ENCODE data around the gene DOK5.

Gene DOK5

DNA sequence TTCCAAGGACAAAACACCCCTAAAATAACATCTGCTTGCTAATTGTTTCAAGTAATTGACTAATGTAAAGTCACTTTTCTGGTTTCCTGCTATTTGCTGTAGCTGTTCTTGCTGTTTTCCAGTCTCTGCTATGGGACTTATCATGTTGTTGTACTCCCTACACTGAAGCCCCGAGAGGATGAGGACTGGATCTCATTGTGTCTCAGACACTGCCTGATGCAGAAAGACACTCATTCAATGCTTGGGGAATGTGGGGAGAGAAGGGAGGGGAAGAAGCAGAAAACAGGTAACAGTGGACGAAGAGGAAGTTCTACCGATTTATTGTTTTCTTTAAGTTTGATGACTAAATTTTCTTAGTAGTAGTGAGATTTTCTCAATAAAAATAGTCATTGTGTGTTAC is 79.8 kb downstream of the DOK5 start:
- in situ Hi-C loops (cut with MboI; ENCODE audit: low sequenced_read_pairs), result no loop called here

DNA sequence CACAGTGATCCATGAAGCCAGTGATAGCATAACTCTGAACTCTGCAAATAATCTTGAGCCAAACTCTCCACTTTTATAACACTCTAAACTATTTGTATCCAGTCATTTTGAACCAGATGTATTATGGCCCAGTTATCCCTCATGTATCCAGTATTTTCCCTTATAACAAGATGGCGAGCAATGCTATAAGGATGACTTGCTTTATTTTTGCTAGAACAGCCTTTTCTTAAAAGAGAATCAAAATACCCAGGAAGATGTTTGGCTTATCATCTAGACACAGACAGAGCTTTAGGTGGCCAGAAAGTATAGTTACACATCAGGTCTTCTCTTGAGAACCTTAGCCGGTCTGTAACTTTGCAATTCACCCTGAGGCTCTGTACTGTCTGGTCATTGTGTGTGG is 81.0 kb downstream of the DOK5 start:
- in situ Hi-C loops (cut with MboI; ENCODE audit: low sequenced_read_pairs), result no loop called here

GRCh38 chr20:54557806-54558590 is 82.6 kb downstream of the DOK5 start:
- in situ Hi-C loops (cut with MboI; ENCODE audit: low sequenced_read_pairs), result no loop called here

DNA sequence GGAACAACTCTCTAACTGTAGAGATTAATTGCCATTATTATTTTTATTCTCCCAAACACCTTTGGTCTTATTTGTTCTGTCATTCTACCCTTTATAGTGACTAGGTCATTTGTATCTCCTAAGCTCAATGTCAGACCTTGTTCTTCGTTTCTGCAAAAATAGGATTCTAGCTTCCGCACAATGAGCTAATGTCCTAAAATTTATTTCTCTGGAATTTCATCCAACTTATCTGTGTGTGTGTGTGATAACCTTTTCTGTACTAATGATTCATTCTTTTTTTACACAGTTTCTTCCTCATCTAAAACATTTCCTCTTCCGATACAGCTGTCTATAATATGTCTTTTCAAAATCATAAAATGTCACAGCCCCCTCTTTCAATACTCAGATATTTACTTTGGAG is 84.5 kb downstream of the DOK5 start:
- in situ Hi-C loops (cut with MboI; ENCODE audit: low sequenced_read_pairs), result no loop called here

- in situ Hi-C loops (cut with MboI; ENCODE audit: low sequenced_read_pairs), result no loop called here
Measured at GRCh38 chr20:54560357-54560756, 85.0 kb downstream of the DOK5 start.

- in situ Hi-C loops (cut with MboI; ENCODE audit: low sequenced_read_pairs), result no loop called here
Measured at GRCh38 chr20:54565255-54565654, 89.9 kb downstream of the DOK5 start.

DNA sequence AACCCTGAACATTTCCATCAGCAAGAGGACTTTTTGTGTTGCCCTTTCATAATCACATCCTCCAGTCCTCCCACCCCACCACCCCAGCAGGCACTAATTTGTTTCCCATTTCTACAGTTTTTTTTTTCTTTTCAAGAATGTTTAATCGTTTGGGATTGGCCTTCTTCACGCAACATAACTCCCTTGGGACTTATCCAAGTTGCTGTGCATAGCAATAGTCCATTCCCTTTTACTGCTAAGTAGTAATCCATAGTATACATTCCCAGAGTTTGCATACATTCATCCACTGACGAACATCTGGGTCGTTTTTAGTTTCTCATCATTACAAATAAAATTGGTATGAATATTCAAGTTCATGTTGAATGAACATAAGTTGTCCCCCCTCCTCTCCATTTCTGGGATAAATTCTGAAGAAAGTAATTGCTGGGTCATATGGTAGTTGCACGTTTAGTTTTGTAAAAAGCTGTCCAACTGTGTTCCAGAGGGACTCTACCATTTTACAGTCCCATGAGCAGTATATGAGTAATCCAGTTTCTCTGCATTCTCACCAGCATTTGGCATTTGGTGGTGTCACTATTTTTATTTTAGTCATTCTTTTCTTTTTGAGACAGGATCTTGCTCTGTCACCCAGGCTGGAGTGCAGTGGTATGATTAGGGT is 90.8 kb downstream of the DOK5 start:
- in situ Hi-C loops (cut with MboI; ENCODE audit: low sequenced_read_pairs), result no loop called here

DNA sequence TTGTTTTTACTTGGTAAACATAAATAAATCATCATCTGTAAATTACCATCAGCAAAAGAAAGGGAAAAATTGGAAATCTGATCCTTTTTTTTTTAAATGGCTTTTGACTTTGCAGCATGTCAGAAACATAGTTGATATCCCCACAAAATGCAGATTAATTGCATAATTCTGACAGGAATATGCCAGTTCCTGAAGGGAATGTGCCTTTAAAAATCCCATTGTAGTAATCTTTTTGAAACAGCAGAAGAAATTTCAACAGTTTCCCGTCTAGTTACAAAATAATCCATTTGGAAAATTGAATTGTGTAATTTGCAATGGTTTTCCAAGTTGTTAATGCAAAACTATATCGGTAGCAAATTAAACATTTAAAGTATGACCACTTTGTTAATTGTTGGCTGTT is 95.2 kb downstream of the DOK5 start:
- in situ Hi-C loops (cut with MboI; ENCODE audit: low sequenced_read_pairs), result no loop called here

DNA sequence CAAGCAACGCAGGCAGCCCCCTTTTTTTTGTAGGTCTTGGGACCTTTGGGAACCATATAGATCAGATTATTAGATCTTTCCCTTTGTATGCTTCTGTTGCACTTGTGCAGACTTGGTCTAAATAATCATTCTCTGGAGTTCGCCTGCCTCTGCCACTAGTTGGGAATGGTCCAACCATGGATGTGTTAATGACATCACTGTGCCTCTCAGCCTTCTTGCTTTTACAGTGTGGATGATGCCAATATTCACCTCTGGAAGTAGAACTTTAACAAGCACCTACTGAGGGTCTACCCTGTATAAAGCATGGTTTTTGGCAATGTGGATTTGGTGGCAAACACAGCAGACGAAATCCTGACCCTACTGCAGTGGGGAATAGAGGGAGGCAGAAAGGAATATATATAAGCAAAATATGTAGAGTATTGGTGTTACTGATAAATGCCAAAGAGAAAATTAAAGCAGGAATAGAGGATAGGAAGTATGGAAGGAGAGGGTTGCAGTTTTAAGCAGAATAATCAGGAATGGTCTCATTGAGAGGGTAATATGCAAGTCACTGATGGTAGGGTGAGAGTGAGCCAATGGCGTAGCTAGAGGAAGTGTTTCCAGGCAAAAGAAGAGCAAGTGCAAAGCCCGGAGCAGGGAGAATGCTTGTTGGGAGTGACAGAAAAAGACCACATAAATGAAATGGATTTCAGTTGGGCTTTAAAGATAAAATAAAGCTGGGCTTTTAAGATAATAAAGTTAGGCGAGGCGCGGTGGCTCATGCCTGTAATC is 97.5 kb downstream of the DOK5 start:
- in situ Hi-C loops (cut with MboI; ENCODE audit: low sequenced_read_pairs), result no loop called here

- in situ Hi-C loops (cut with MboI; ENCODE audit: low sequenced_read_pairs), result no loop called here
Measured at GRCh38 chr20:54573838-54574237, 98.4 kb downstream of the DOK5 start.

GRCh38 chr20:54576518-54576917 is 101.1 kb downstream of the DOK5 start:
- in situ Hi-C loops (cut with MboI; ENCODE audit: low sequenced_read_pairs), result no loop called here

- in situ Hi-C loops (cut with MboI; ENCODE audit: low sequenced_read_pairs), result no loop called here
Measured at GRCh38 chr20:54577637-54578036, 102.2 kb downstream of the DOK5 start.

DNA sequence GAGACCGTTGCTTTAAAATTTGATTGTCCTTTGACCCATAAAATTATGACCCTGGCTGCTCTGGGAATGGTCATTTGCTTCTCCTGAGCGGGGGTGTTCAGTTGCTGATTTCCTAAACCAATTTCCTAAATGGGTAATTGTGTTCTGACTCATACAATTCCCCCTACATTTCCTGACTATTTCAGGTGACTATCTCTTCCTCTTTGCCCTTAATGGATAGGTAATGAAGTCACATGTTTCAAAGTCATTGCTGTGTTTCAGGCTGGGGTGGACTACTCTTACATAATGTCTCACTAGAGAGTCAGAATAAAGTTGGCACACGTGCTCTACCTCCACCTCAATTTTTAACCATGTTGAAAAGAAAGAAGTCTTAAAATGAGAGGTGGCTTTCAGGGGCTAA is 109.8 kb downstream of the DOK5 start:
- in situ Hi-C loops (cut with MboI; ENCODE audit: low sequenced_read_pairs), result no loop called here

- in situ Hi-C loops (cut with MboI; ENCODE audit: low sequenced_read_pairs), result no loop called here
Measured at GRCh38 chr20:54587408-54587807, 112.0 kb downstream of the DOK5 start.

GRCh38 chr20:54589402-54590030 is 114.1 kb downstream of the DOK5 start:
- in situ Hi-C loops (cut with MboI; ENCODE audit: low sequenced_read_pairs), result no loop called here

- in situ Hi-C loops (cut with MboI; ENCODE audit: low sequenced_read_pairs), result no loop called here
Measured at GRCh38 chr20:54590856-54591255, 115.5 kb downstream of the DOK5 start.

DNA sequence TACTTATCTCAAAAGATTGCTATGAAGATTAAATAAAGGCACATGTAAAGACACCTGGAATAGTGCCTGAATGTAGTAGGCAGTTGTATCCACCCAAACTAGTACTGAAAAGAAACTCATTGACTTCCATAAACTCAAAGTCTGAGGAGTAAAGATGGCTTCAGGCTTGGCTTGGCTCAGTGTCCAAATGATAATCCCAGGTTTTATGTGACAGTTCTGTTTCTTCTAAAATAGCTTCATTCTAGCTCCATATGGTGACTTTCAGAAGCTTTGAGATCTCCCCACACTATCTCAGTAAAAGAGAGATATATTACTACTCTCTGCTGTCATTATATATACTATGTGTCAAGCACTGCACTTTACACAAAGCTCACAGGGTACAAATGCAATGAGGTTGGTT is 121.3 kb downstream of the DOK5 start:
- in situ Hi-C loops (cut with MboI; ENCODE audit: low sequenced_read_pairs), result no loop called here

- in situ Hi-C loops (cut with MboI; ENCODE audit: low sequenced_read_pairs), result no loop called here
Measured at GRCh38 chr20:54598352-54598751, 123.0 kb downstream of the DOK5 start.

GRCh38 chr20:54600634-54601033 is 125.2 kb downstream of the DOK5 start:
- in situ Hi-C loops (cut with MboI; ENCODE audit: low sequenced_read_pairs), result no loop called here

DNA sequence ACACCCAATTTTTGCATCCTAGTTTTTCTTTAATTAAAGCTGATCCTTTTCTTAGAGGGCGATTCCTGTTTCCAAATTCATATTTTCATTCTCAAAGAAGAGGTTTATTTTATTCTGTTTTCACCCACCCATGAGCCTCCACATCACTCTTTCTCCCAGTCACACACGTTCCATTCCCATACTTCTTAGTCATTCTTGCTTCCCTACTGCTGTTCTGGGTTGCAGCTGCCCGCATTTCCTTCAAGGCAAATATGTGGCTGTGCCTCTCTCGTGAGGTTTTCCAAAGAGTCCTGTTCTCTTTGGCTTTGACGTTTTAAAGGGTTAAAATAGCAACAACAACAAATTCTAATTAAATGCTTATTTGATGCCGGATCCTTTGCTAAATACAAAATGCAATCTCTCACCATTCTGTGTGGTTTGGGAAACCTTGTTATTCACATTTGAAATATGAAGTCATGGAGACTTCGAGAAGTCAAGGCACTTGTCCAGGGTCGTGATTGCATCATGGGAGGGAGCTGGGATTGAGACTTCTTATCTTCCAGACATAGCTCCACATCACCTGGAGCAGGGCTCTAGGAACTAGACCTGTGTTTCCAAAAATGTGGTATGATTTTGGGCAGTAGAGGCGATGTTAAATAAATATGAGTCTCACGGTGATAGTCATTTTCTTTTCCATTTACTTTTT is 126.6 kb downstream of the DOK5 start:
- in situ Hi-C loops (cut with MboI; ENCODE audit: low sequenced_read_pairs), result no loop called here

GRCh38 chr20:54605319-54605718 is 129.9 kb downstream of the DOK5 start:
- in situ Hi-C loops (cut with MboI; ENCODE audit: low sequenced_read_pairs), result no loop called here

Measured in hTERT RPE-1 (cell line).